HEK293 (cell line): ENCODE results near the gene EIF4E1B.
A peak's percentile ranks its signal among the peaks of the same experiment; 100 is the strongest.

ENCODE experiments used
- CTCF ChIA-PET: fragments of 350-600 bp; formaldehyde crosslinking; extraction: SDS; loops from one replicate; lab custom pipeline; 2021; ENCODE audit warnings: antibody characterized with exemption; lab: Yijun Ruan, JAX
- POLR2A ChIA-PET: fragments of 300-600 bp; formaldehyde crosslinking; extraction: SDS; loops from one replicate; lab custom pipeline; 2020; ENCODE audit warnings: antibody characterized with exemption, inconsistent platforms; lab: Yijun Ruan, JAX
- H3K27ac ChIP-seq: fragments of 200-500 bp; sonication (Bioruptor generic); 2 replicates; pipeline ENCODE4 v1.5.1; 2014; ENCODE audit warnings: low read depth, low read length, control low read depth, inconsistent platforms; ENCODE audit errors: extremely low read depth
- H3K36me3 ChIP-seq, 2 experiments: fragments of 200-500 bp in 1 of 2; sonication (Bioruptor generic) in 1 of 2; 1 replicate in 1 of 2; 2 replicates in 1 of 2; pipeline ENCODE4 v1.5.1; 2014 to 2017; ENCODE audit warnings: inconsistent platforms in 2 of 2, low read length in 2 of 2; ENCODE audit not compliant: control insufficient read depth in 2 of 2, insufficient read depth in 1 of 2
- H3K4me1 ChIP-seq: fragments of 200-500 bp; sonication (Bioruptor generic); 2 replicates; pipeline ENCODE4 v1.5.1; 2014; ENCODE audit warnings: mild to moderate bottlenecking, low read length, inconsistent platforms; ENCODE audit not compliant: control insufficient read depth, insufficient read depth
- H3K4me3 ChIP-seq: 2 replicates; pipeline ENCODE4 v1.5.1; 2011; ENCODE audit warnings: low read depth, mild to moderate bottlenecking, control low read depth, low read length, moderate library complexity
- H3K9me3 ChIP-seq: fragments of 200-500 bp; sonication (Bioruptor generic); 2 replicates; pipeline ENCODE4 v1.5.1; 2014; ENCODE audit warnings: low read depth, low read length, inconsistent platforms; ENCODE audit not compliant: control insufficient read depth, insufficient read depth
- BCL11A ChIP-seq: fragments of 450-650 bp; formaldehyde crosslinking; IDR thresholded peaks from 2 replicates; pipeline ENCODE4 v1.5.1; 2016; ENCODE audit warnings: low read depth, missing biosample characterization, missing genetic modification characterization
- GLIS2 ChIP-seq: fragments of 450-650 bp; formaldehyde crosslinking; IDR thresholded peaks from 2 replicates; pipeline ENCODE4 v1.5.1; 2016; ENCODE audit warnings: missing biosample characterization, missing genetic modification characterization
- HOXA7 ChIP-seq: sonication (generic); formaldehyde crosslinking; IDR thresholded peaks from 2 replicates; pipeline ENCODE4 v1.8.1; 2022; ENCODE audit warnings: missing genetic modification reagents, borderline replicate concordance
- IKZF3 ChIP-seq: fragments of 450-650 bp; IDR thresholded peaks from 2 replicates; pipeline ENCODE4 v1.5.0; 2018; ENCODE audit warnings: missing biosample characterization, mild to moderate bottlenecking, missing genetic modification characterization, moderate library complexity
- SCRT1 ChIP-seq: fragments of 450-650 bp; formaldehyde crosslinking; IDR thresholded peaks from 2 replicates; pipeline ENCODE4 v1.5.1; 2016; ENCODE audit warnings: missing biosample characterization, missing genetic modification characterization, borderline replicate concordance
- SCRT2 ChIP-seq: fragments of 450-650 bp; formaldehyde crosslinking; IDR thresholded peaks from 2 replicates; pipeline ENCODE4 v1.5.1; 2016; ENCODE audit warnings: missing biosample characterization, missing genetic modification characterization
- TCF7L2 ChIP-seq: IDR thresholded peaks from 2 replicates; pipeline ENCODE4 v1.6.1; 2011; ENCODE audit warnings: low read depth, mild to moderate bottlenecking, inconsistent platforms, low read length, moderate library complexity, borderline replicate concordance
- ZBTB21 ChIP-seq: fragments of 450-650 bp; formaldehyde crosslinking; IDR thresholded peaks from 2 replicates; pipeline ENCODE4 v1.5.1; 2017; ENCODE audit warnings: missing biosample characterization, missing genetic modification characterization
- ZEB2 ChIP-seq: fragments of 450-650 bp; formaldehyde crosslinking; IDR thresholded peaks from 2 replicates; pipeline ENCODE4 v1.5.1; 2016; ENCODE audit warnings: missing biosample characterization, missing genetic modification characterization
- ZNF184 ChIP-seq: fragments of 450-650 bp; IDR thresholded peaks from 2 replicates; pipeline ENCODE4 v1.5.1; 2018; ENCODE audit warnings: missing biosample characterization, mild to moderate bottlenecking, missing genetic modification characterization
- ZNF596 ChIP-seq: fragments of 450-650 bp; IDR thresholded peaks from 2 replicates; pipeline ENCODE4 v1.5.0; 2018; ENCODE audit warnings: missing biosample characterization, mild to moderate bottlenecking, missing genetic modification characterization, moderate library complexity
- ZNF621 ChIP-seq: fragments of 450-650 bp; formaldehyde crosslinking; IDR thresholded peaks from 2 replicates; pipeline ENCODE4 v1.5.1; 2017; ENCODE audit warnings: missing biosample characterization, missing genetic modification characterization
- ZNF777 ChIP-seq: fragments of 450-650 bp; formaldehyde crosslinking; IDR thresholded peaks from 2 replicates; pipeline ENCODE4 v1.5.1; 2017; ENCODE audit warnings: missing biosample characterization, missing genetic modification characterization, borderline replicate concordance
- ZXDB ChIP-seq: fragments of 450-650 bp; formaldehyde crosslinking; IDR thresholded peaks from 2 replicates; pipeline ENCODE4 v1.5.1; 2016; ENCODE audit warnings: missing biosample characterization, missing genetic modification characterization
- TF ChIP-seq, protein P1 (sequence below): fragments of 450-650 bp; IDR thresholded peaks from 2 replicates; pipeline ENCODE4 v1.5.1; 2018; ENCODE audit warnings: missing biosample characterization, mild to moderate bottlenecking, missing genetic modification characterization
- TF ChIP-seq, protein P2 (sequence below): fragments of 450-650 bp; formaldehyde crosslinking; IDR thresholded peaks from 2 replicates; pipeline ENCODE4 v1.5.1; 2016; ENCODE audit warnings: missing biosample characterization, missing genetic modification characterization, borderline replicate concordance
- TF ChIP-seq, protein P3 (sequence below): fragments of 450-650 bp; formaldehyde crosslinking; IDR thresholded peaks from 2 replicates; pipeline ENCODE4 v1.5.1; 2016; ENCODE audit warnings: missing biosample characterization, missing genetic modification characterization
- TF ChIP-seq, protein P4 (sequence below): fragments of 450-650 bp; formaldehyde crosslinking; IDR thresholded peaks from 2 replicates; pipeline ENCODE4 v1.5.1; 2016; ENCODE audit warnings: missing biosample characterization, missing genetic modification characterization

EIF4E1B gene

DNA sequence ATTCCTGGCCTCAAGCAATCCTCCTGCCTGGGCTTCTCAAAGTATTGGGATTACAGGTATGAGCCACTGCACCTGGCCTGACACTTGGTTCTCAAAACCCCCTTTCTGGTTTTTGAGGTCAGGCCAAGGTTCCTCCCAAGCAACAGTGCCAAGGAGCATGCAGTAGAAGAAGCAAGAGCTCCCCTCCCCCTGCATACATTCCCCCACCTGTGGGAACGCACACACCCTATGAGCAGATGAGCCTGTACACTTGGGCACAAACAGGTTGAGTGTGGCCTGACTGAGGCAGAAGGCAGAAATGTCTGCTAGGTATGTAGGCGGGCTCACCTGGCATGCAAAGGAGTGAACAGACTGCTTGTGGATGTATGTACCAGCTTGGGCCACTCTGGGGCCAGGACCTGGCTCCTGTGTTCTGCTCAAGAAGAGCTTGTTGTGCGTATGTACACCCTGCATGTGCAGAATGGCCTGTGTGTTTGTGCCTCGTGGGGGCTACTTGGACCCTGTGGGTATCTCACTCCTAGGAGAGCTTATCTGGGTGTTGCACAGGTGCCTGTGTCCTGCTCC lies 22.3 kb upstream of the EIF4E1B start:
- H3K36me3 ChIP-seq = no peaks in the 10 kb centered on the region
- TF ChIP-seq, protein P1, sequence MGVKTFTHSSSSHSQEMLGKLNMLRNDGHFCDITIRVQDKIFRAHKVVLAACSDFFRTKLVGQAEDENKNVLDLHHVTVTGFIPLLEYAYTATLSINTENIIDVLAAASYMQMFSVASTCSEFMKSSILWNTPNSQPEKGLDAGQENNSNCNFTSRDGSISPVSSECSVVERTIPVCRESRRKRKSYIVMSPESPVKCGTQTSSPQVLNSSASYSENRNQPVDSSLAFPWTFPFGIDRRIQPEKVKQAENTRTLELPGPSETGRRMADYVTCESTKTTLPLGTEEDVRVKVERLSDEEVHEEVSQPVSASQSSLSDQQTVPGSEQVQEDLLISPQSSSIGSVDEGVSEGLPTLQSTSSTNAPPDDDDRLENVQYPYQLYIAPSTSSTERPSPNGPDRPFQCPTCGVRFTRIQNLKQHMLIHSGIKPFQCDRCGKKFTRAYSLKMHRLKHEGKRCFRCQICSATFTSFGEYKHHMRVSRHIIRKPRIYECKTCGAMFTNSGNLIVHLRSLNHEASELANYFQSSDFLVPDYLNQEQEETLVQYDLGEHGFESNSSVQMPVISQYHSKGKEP (tag by site-specific recombination) = no peak
- TF ChIP-seq ZXDB (tag by site-specific recombination) (no peak), ZNF596 (no peak), ZNF184 (no peak), SCRT2 (tag by site-specific recombination) (peak; percentile 87), TCF7L2 (no peak), SCRT1 (tag by site-specific recombination) (0 out of 2 replicates have a peak, but pooled peaks have one; percentile 42), ZEB2 (tag by site-specific recombination) (no peak), ZBTB21 (tag by site-specific recombination) (no peak)
- TF ChIP-seq, protein P2, sequence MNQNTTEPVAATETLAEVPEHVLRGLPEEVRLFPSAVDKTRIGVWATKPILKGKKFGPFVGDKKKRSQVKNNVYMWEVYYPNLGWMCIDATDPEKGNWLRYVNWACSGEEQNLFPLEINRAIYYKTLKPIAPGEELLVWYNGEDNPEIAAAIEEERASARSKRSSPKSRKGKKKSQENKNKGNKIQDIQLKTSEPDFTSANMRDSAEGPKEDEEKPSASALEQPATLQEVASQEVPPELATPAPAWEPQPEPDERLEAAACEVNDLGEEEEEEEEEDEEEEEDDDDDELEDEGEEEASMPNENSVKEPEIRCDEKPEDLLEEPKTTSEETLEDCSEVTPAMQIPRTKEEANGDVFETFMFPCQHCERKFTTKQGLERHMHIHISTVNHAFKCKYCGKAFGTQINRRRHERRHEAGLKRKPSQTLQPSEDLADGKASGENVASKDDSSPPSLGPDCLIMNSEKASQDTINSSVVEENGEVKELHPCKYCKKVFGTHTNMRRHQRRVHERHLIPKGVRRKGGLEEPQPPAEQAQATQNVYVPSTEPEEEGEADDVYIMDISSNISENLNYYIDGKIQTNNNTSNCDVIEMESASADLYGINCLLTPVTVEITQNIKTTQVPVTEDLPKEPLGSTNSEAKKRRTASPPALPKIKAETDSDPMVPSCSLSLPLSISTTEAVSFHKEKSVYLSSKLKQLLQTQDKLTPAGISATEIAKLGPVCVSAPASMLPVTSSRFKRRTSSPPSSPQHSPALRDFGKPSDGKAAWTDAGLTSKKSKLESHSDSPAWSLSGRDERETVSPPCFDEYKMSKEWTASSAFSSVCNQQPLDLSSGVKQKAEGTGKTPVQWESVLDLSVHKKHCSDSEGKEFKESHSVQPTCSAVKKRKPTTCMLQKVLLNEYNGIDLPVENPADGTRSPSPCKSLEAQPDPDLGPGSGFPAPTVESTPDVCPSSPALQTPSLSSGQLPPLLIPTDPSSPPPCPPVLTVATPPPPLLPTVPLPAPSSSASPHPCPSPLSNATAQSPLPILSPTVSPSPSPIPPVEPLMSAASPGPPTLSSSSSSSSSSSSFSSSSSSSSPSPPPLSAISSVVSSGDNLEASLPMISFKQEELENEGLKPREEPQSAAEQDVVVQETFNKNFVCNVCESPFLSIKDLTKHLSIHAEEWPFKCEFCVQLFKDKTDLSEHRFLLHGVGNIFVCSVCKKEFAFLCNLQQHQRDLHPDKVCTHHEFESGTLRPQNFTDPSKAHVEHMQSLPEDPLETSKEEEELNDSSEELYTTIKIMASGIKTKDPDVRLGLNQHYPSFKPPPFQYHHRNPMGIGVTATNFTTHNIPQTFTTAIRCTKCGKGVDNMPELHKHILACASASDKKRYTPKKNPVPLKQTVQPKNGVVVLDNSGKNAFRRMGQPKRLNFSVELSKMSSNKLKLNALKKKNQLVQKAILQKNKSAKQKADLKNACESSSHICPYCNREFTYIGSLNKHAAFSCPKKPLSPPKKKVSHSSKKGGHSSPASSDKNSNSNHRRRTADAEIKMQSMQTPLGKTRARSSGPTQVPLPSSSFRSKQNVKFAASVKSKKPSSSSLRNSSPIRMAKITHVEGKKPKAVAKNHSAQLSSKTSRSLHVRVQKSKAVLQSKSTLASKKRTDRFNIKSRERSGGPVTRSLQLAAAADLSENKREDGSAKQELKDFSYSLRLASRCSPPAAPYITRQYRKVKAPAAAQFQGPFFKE (tag by site-specific recombination) = no peak
- TF ChIP-seq, all 188 proteins: peak for 2
- Histone ChIP-seq H3K27ac (no peak overlapping the region), H3K9me3 (no peaks in the 10 kb centered on the region), H3K4me3 (no peak overlapping the region), H3K4me1 (no peaks in the 10 kb centered on the region)
- ChIA-PET POLR2A (no interaction called here), CTCF (interaction anchor here (0.7 kb wide), 1 partner anchor 64 kb away, joined by 3 read pairs; no protein-coding TSS in a partner anchor)

DNA sequence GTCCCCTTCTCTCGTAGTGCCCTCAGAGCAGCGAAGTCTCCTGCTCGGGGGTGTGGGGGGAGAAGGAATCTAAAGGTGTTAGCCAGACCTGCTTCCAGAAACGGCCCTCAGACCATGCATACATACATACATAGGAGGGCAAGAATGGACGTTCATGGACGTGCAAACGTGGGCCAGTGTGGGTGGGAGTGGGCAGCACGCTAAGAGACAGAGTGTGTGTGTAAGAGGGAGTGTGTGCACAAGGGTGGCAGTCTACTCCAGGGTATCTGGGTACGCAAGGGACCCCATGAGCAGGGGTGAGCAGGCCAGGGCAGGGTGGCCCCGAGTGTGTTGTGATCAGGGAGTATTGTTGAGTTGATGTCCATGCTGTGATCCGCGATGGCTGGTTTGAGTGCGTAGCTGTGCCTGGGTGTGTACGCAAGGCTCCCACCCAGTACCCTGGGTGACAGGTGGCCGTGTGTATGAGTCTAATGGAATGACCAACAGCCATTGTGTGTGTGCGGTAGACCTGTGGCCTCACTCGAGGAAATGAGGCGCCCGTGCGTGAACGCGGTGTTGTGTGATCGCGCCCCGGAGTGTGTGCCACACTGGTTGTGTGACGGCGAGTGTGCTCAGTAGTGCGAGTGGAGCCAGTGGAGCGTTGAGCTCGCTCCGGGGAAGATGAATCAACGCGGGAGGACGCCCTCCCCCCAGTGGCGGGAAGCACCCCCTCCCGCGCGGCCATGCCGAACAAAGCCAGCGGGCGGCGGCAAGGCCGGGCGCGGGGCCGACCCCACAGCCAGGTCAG lies 21.3 kb upstream of the EIF4E1B start:
- CTCF ChIA-PET = interaction anchor here (0.6 kb wide), 1 partner anchor 34 kb away, joined by 3 read pairs; no protein-coding TSS in a partner anchor
- POLR2A ChIA-PET = no interaction called here
- no peaks in the 10 kb centered on the region for H3K36me3 ChIP-seq
- H3K9me3 ChIP-seq = no peaks in the 10 kb centered on the region
- peak overlapping the region; percentile 45 for H3K4me3 ChIP-seq
- H3K27ac ChIP-seq = no peak overlapping the region
- H3K4me1 ChIP-seq = peaks cover 6% of the 10 kb centered on the region; the same call in 1 of the 2 replicates
- TF ChIP-seq ZNF777 (tag by site-specific recombination) = no peak
- TF ChIP-seq, protein P3, sequence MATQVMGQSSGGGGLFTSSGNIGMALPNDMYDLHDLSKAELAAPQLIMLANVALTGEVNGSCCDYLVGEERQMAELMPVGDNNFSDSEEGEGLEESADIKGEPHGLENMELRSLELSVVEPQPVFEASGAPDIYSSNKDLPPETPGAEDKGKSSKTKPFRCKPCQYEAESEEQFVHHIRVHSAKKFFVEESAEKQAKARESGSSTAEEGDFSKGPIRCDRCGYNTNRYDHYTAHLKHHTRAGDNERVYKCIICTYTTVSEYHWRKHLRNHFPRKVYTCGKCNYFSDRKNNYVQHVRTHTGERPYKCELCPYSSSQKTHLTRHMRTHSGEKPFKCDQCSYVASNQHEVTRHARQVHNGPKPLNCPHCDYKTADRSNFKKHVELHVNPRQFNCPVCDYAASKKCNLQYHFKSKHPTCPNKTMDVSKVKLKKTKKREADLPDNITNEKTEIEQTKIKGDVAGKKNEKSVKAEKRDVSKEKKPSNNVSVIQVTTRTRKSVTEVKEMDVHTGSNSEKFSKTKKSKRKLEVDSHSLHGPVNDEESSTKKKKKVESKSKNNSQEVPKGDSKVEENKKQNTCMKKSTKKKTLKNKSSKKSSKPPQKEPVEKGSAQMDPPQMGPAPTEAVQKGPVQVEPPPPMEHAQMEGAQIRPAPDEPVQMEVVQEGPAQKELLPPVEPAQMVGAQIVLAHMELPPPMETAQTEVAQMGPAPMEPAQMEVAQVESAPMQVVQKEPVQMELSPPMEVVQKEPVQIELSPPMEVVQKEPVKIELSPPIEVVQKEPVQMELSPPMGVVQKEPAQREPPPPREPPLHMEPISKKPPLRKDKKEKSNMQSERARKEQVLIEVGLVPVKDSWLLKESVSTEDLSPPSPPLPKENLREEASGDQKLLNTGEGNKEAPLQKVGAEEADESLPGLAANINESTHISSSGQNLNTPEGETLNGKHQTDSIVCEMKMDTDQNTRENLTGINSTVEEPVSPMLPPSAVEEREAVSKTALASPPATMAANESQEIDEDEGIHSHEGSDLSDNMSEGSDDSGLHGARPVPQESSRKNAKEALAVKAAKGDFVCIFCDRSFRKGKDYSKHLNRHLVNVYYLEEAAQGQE = 0 out of 2 replicates have a peak, but pooled peaks have one; percentile 6
- no peak for TF ChIP-seq IKZF3 (tag by site-specific recombination)
- no peak for TF ChIP-seq ZNF621 (tag by site-specific recombination)
- no peak for TF ChIP-seq HOXA7
- TF ChIP-seq BCL11A (tag by site-specific recombination) = no peak
- TF ChIP-seq GLIS2 (tag by site-specific recombination) = peak; percentile 81
- TF ChIP-seq, protein P4, sequence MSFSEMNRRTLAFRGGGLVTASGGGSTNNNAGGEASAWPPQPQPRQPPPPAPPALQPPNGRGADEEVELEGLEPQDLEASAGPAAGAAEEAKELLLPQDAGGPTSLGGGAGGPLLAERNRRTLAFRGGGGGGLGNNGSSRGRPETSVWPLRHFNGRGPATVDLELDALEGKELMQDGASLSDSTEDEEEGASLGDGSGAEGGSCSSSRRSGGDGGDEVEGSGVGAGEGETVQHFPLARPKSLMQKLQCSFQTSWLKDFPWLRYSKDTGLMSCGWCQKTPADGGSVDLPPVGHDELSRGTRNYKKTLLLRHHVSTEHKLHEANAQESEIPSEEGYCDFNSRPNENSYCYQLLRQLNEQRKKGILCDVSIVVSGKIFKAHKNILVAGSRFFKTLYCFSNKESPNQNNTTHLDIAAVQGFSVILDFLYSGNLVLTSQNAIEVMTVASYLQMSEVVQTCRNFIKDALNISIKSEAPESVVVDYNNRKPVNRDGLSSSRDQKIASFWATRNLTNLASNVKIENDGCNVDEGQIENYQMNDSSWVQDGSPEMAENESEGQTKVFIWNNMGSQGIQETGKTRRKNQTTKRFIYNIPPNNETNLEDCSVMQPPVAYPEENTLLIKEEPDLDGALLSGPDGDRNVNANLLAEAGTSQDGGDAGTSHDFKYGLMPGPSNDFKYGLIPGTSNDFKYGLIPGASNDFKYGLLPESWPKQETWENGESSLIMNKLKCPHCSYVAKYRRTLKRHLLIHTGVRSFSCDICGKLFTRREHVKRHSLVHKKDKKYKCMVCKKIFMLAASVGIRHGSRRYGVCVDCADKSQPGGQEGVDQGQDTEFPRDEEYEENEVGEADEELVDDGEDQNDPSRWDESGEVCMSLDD = 0 out of 2 replicates have a peak, but pooled peaks have one; percentile 21
